Lower leg skin (tissue), 3 donors: ENCODE measurements around the gene PLEKHO2.
"Not testable (repeated sequence)": the region's sequence is repeated elsewhere in the genome, so short reads cannot be mapped to it uniquely, and the experiment has no call there.

Experiments
- CTCF ChIP-seq, 3 donors: fragments of 450-650 bp; IDR thresholded peaks; one replicate each; pipeline ENCODE4 v1.5.1; 2016; ENCODE audit warnings: antibody characterized with exemption in 3 of 3, mild to moderate bottlenecking in 3 of 3, moderate library complexity in 2 of 3
- POLR2A ChIP-seq, 2 donors: fragments of 450-650 bp; IDR thresholded peaks; one replicate each; pipeline ENCODE4 v1.6.1; 2016 to 2017; ENCODE audit warnings: antibody characterized with exemption in 2 of 2, mild to moderate bottlenecking in 1 of 2, moderate library complexity in 1 of 2

GRCh38 chr15:64795921-64796320 lies 45.8 kb upstream of the PLEKHO2 start:
- TF ChIP-seq CTCF, POLR2A (IDR thresholded peaks at IDR 0.05): not testable (repeated sequence)
